GM23248 (cell line): ENCODE data around the gene CAMTA1.

ENCODE experiments used
- EZH2 ChIP-seq: fragments of 200-600 bp; sonication (generic); IDR thresholded peaks from 2 replicates; pipeline ENCODE4 v1.6.1; 2018; ENCODE audit warnings: antibody characterized with exemption, mild to moderate bottlenecking; ENCODE audit not compliant: insufficient read depth, poor library complexity, severe bottlenecking
- EZH2phosphoT487 ChIP-seq: fragments of 200-600 bp; sonication (generic); IDR thresholded peaks from 2 replicates; pipeline ENCODE4 v1.6.1; 2018; ENCODE audit warnings: antibody characterized with exemption, moderate library complexity, mild to moderate bottlenecking, low read depth; ENCODE audit not compliant: insufficient read depth

- no peak for TF ChIP-seq EZH2
- no peak for TF ChIP-seq EZH2phosphoT487
Observed at GRCh38 chr1:7664147-7664892, 879.1 kb downstream of the CAMTA1 start.
